Measurements from ENCODE around the gene CLPX.
"Not testable (repeated sequence)": the region's sequence is repeated elsewhere in the genome, so short reads cannot be mapped to it uniquely, and the experiment has no call there.

Gene CLPX

DNA sequence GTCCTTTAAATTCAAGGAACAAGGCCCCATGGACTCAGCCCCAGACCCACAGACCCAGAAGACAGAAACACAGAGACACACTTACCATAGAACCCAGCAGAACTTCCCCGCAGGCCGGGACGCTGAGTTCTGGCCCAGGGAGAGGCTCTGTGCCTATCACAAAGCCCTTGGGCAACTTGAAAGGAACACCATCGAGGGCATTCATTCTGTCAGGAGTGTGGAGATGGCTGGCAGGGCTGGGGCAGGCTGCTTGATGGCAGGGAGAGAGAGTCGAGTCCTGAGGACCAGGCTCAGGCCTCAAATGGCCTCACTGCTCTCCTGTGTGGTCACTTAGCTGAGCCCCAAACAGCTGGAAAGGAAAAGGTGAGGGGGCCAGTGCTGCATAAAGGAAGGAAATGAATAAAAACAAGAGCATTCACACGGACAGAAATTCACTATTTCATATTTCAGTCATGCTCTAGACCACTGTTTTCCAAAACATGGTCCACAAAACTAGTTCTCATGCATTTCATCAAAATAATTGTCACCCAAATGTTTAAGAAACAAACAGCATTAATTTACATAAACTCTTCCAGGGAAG, 79.0 kb downstream of the CLPX start:
- H3K36me3 ChIP-seq (ENCODE audit: control insufficient read depth, insufficient read depth, low read length) = no peaks in the 10 kb centered on the region
- H3K9me3 ChIP-seq (ENCODE audit: control insufficient read depth, low read length) = no peaks in the 10 kb centered on the region
- H3K4me3 ChIP-seq (ENCODE audit: low read length) = no peak overlapping the region
- no peak overlapping the region for H3K9ac ChIP-seq (ENCODE audit: low read length)
- no peaks in the 10 kb centered on the region for H3K4me1 ChIP-seq (ENCODE audit: control insufficient read depth, insufficient read depth, low read length)
- no peaks in the 10 kb centered on the region for H3K27me3 ChIP-seq (ENCODE audit: control insufficient read depth, insufficient read depth, low read length)

DNA sequence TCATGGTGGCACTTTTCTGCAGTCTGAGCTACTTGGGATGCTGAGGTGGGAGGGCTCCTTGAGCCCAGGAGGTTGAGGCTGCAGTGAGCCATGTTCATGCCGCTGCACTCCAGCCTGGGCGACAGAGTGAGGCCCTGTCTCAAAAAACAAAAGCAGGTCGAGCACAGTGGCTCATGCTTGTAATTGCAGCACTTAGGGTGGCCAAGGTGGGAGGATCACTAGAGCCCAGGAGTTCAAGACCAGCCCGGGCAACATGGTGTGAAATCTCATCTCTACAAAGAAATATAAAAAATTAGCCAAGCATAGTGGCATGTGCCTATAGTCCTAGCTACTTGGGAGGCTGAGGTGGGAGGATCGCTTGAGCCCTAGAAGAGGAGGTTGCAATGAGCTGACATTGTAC, 80.1 kb downstream of the CLPX start:
- no peak overlapping the region for H3K9ac ChIP-seq (ENCODE audit: low read length)
- H3K36me3 ChIP-seq (ENCODE audit: control insufficient read depth, insufficient read depth, low read length) = no peaks in the 10 kb centered on the region

DNA sequence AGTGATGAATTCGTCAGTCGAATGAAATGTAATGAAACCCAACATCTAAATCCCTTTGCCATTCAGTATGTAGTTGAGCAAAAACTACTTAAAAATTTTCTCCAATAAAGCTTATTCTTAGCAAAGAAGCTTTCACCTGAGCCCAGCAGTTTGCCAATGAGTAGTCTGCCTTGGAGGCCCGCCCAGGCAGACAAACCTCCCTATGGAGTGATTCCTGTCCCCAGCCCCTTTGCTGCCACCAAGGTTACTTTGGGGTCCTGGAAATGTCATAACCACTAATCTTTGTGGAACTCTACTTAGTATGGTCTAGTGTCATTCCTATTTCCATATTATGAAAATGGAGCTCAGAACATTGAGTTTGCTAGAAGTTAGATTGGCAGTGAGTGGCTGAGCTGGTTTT, 82.2 kb downstream of the CLPX start:
- Histone ChIP-seq H3K4me3 (ENCODE audit: low read length) (no peak overlapping the region), H3K36me3 (ENCODE audit: control insufficient read depth, insufficient read depth, low read length) (no peaks in the 10 kb centered on the region), H3K9me3 (ENCODE audit: control insufficient read depth, low read length) (no peaks in the 10 kb centered on the region), H3K4me1 (ENCODE audit: control insufficient read depth, insufficient read depth, low read length) (no peaks in the 10 kb centered on the region), H3K27me3 (ENCODE audit: control insufficient read depth, insufficient read depth, low read length) (no peaks in the 10 kb centered on the region), H3K9ac (ENCODE audit: low read length) (no peak overlapping the region)

More for the DNA sequence above, 80.1 kb downstream of the CLPX start:
- no peaks in the 10 kb centered on the region for H3K27me3 ChIP-seq (ENCODE audit: control insufficient read depth, insufficient read depth, low read length)
- no peaks in the 10 kb centered on the region for H3K4me1 ChIP-seq (ENCODE audit: control insufficient read depth, insufficient read depth, low read length)
- no peaks in the 10 kb centered on the region for H3K9me3 ChIP-seq (ENCODE audit: control insufficient read depth, low read length)
- H3K4me3 ChIP-seq (ENCODE audit: low read length) = no peak overlapping the region

DNA sequence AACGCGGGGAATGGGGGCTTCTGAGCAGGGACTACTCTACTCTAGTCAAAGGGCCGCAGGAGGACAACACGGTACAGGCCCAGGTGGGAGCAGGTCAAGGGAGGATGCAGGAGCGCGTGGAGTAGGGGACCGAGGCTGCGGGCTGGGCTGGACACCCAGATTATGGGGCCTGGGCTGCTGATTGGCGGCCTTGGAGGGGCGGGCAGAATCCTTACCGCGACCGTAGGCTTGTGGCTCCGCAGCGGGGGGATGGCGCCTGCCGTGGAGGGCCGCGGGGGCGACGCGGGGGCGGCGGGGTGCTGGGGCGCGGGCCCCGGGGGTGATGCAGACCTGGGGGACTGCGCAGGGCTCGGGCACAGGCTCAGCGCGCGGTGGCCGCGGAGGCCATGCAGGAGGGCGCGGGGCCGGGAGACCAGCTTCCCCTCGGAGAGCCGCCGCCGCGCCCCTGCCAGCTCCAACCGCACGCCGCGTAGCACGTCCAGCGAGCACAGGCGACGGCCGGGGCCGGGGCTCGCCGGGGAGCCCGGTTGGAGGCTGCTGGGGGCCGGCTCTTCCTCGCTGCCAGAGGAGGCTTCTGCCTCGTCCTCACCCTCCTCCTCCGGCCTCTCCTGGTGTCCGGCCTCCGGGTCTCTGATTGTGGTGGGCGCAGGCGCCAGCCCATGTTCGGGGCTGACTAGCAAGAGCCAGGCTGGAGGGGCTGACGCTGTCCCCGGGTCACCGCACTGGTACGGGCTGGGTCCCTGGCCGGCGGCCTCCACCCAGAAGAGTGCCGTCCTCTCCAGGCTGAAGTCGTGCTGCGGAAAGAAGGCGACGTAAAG, 83.0 kb downstream of the CLPX start:
- H3K27me3 ChIP-seq (ENCODE audit: control insufficient read depth, insufficient read depth, low read length) = no peaks in the 10 kb centered on the region
- H3K9me3 ChIP-seq (ENCODE audit: control insufficient read depth, low read length) = no peaks in the 10 kb centered on the region
- H3K4me1 ChIP-seq (ENCODE audit: control insufficient read depth, insufficient read depth, low read length) = no peaks in the 10 kb centered on the region
- no peak overlapping the region for H3K4me3 ChIP-seq (ENCODE audit: low read length)
- no peak overlapping the region for H3K9ac ChIP-seq (ENCODE audit: low read length)
- H3K36me3 ChIP-seq (ENCODE audit: control insufficient read depth, insufficient read depth, low read length) = no peaks in the 10 kb centered on the region

DNA sequence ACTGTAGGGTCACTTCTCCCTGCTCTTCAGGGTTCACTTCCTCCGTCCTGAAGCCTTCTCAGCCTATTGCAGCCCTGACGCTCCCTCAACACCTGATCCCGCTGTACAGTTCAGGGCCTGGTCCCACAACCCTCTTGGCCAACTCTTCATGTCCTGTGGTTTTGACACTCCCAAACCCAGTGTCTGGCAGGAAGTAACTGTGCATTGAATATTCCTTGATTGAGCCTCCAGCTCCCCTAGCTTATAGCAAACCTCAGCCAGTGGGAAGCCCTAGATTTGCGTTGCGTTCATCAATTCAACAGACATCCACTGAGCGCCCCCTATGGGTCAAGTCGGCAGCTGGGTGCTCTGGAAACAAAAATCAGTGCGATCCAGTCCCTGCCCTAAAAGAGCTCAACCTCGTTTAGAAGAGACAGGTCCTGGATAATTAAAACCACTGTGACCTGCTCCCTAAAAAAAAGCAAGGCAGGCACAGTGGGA, 83.7 kb downstream of the CLPX start:
- no peak overlapping the region for H3K9ac ChIP-seq (ENCODE audit: low read length)

DNA sequence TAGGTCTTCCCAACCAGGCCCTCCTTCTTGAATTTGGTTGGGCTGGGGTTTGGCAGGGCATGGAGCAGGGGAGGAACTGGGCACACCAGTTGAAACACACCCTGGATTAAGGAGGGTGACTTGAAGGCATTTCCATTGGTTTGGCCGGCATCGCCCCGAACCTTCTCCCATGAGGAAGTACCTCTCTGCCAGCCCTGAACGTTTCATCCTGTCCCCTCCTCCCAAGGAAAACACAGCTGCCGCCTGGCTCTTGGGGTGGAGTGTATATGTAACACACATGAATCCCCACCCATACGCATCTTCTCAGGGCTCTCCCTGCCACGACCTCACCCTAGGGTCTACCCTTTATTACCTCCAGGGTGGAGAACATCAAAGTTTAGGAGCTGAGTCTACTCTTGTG, 84.7 kb downstream of the CLPX start:
- no peaks in the 10 kb centered on the region for H3K9me3 ChIP-seq (ENCODE audit: control insufficient read depth, low read length)
- H3K4me3 ChIP-seq (ENCODE audit: low read length) = no peak overlapping the region
- no peak overlapping the region for H3K9ac ChIP-seq (ENCODE audit: low read length)
- H3K27me3 ChIP-seq (ENCODE audit: control insufficient read depth, insufficient read depth, low read length) = no peaks in the 10 kb centered on the region
- H3K36me3 ChIP-seq (ENCODE audit: control insufficient read depth, insufficient read depth, low read length) = no peaks in the 10 kb centered on the region
- H3K4me1 ChIP-seq (ENCODE audit: control insufficient read depth, insufficient read depth, low read length) = no peaks in the 10 kb centered on the region

More for the DNA sequence above, 83.7 kb downstream of the CLPX start:
- no peaks in the 10 kb centered on the region for H3K9me3 ChIP-seq (ENCODE audit: control insufficient read depth, low read length)
- H3K4me1 ChIP-seq (ENCODE audit: control insufficient read depth, insufficient read depth, low read length) = no peaks in the 10 kb centered on the region
- H3K4me3 ChIP-seq (ENCODE audit: low read length) = no peak overlapping the region
- H3K27me3 ChIP-seq (ENCODE audit: control insufficient read depth, insufficient read depth, low read length) = no peaks in the 10 kb centered on the region
- no peaks in the 10 kb centered on the region for H3K36me3 ChIP-seq (ENCODE audit: control insufficient read depth, insufficient read depth, low read length)

DNA sequence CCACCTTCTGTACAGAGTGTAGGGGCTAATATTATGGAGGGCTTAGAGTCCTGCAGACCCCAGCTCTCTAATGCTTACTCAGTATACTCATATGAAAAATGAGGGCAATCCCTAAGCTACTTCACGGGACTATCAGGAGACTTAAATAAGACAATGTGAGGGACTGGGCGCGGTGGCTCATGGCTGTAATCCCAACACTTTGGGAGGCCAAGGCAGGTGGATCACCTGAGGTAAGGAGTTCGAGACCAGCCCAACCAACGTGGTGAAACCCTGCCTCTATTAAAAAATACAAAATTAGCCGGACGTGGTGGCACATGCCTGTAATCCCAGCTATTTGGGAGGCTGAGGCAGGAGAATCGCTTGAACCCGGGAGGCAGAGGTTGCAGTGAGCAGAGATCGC, 85.3 kb downstream of the CLPX start:
- not testable (repeated sequence) for H3K9me3 ChIP-seq (ENCODE audit: control insufficient read depth, low read length); H3K9ac ChIP-seq (ENCODE audit: low read length); H3K27me3 ChIP-seq (ENCODE audit: control insufficient read depth, insufficient read depth, low read length); H3K4me1 ChIP-seq (ENCODE audit: control insufficient read depth, insufficient read depth, low read length); H3K4me3 ChIP-seq (ENCODE audit: low read length); H3K36me3 ChIP-seq (ENCODE audit: control insufficient read depth, insufficient read depth, low read length)

DNA sequence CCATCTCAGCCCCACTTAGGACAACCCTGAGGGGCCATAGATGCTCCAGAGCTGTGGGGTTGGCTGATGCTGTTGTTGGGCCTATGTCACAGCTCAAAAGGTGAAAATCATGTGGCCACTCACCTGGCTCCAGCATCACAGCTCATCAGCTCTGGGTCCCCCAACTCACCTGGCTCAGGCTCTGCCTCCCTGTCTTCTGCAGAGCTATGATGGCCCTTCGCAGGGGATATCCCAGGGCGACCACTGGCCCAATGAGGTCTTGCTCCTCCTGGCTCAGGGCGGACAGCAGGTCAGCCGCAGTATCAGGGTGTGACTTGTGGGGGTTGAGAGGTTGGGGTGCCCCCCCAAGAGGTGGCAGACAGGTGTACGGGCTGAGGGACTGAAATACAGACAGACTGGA, 85.8 kb downstream of the CLPX start:
- no peaks in the 10 kb centered on the region for H3K27me3 ChIP-seq (ENCODE audit: control insufficient read depth, insufficient read depth, low read length)
- H3K9me3 ChIP-seq (ENCODE audit: control insufficient read depth, low read length) = no peaks in the 10 kb centered on the region
- no peak overlapping the region for H3K4me3 ChIP-seq (ENCODE audit: low read length)
- H3K36me3 ChIP-seq (ENCODE audit: control insufficient read depth, insufficient read depth, low read length) = no peaks in the 10 kb centered on the region
- H3K9ac ChIP-seq (ENCODE audit: low read length) = no peak overlapping the region
- no peaks in the 10 kb centered on the region for H3K4me1 ChIP-seq (ENCODE audit: control insufficient read depth, insufficient read depth, low read length)
